GM21423 (cell line): ENCODE measurements around the gene SSRP1.
"Not testable (repeated sequence)": the region's sequence is repeated elsewhere in the genome, so short reads cannot be mapped to it uniquely, and the experiment has no call there.

Experiments used
- ATAC-seq: cut with Tn5 transposase; IDR thresholded peaks from one replicate; pipeline ENCODE4 v1.9.1; 2021; ENCODE audit warnings: mild to moderate bottlenecking, moderate library complexity; ENCODE audit not compliant: unreplicated experiment

SSRP1 gene

DNA sequence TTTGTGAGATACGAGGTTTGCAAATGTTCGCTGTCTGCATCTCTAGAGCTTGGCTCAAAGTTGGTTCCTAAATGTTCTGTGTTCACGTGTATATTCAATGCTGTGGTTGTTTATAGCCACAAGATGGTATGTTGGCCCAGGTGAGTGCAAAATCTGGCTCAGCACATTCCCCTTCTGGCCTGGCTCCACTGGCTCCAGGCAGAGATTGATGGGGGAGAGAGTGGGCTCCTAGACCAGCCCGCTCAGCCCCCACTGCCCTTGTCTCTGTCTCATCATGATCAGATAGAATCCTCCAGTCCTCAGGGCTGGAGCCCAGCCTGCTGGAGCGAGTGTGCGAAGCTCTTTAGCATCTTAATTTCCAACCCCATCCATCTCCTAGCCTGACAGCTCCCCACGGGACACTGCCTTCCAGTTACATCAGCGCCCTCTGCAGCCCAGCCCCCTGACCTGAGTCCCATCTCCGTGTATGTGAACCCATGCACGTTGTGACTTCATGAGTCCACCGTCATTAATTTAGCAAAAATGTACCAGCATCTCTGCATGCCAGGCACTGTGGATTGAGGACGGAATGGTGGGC is 4.4 kb upstream of the SSRP1 start:
- ATAC-seq: no peak

- no peak for ATAC-seq
These were observed 3.6 kb upstream of the SSRP1 start for GRCh38 chr11:57339328-57339727.

GRCh38 chr11:57338142-57338541 is 2.5 kb upstream of the SSRP1 start, which contains the start of gene P2RX3:
P2RX3 (plus strand) TSS chr11:57338352; CDS start chr11:57338551, 199 bp downstream.
- no peak for ATAC-seq

- ATAC-seq: not testable (repeated sequence)
These were observed 1.2 kb upstream of the SSRP1 start for GRCh38 chr11:57336856-57337255.

GRCh38 chr11:57336111-57336666 is 497 bp upstream of the SSRP1 start:
- ATAC-seq: no peak

GRCh38 chr11:57335023-57335342 is 709 bp downstream of the SSRP1 start:
- no peak for ATAC-seq

- ATAC-seq: no peak
These were observed 2.8 kb downstream of the SSRP1 start for GRCh38 chr11:57332694-57333440.

DNA sequence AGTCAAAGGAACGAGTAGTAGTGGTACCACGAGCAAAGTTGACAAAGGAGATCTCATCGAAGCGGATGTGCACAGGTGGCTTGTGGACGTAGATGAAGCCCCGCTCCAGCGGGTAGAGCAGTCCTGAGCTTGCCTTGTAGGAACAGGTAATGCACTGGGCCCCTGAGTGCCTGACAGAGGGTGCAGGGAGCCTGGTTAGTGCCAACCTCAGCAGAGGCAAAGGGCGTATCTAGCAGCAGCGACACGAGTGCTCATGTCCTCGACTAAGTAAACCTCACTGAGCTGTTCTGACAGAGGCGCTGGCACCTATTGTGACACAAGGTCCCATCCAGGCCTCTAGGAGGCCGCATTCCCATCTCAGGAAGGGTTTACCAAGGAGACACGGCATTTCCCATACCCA is 4.0 kb downstream of the SSRP1 start:
- ATAC-seq: no peak

- ATAC-seq: no peak
These were observed 5.7 kb downstream of the SSRP1 start for GRCh38 chr11:57330029-57330428.

DNA sequence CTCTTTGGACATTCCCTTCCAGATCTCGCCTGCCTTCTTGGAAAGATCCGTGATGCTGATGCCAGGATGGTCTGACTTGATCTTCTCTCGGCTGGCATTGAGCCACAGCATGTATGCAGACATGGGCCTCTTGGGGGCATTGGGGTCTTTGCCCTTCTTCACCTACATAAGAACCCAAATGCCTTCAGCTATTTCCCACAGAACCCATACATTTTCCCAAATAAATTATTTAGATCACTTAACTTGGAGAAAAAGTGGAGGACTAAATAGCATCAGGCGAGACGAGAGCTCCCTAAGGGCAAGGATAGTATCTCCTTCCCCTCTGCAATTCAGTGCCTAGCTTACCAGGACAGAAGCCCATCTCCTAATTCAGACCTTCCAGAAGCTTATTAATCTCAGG is 8.0 kb downstream of the SSRP1 start:
- ATAC-seq: no peak

DNA sequence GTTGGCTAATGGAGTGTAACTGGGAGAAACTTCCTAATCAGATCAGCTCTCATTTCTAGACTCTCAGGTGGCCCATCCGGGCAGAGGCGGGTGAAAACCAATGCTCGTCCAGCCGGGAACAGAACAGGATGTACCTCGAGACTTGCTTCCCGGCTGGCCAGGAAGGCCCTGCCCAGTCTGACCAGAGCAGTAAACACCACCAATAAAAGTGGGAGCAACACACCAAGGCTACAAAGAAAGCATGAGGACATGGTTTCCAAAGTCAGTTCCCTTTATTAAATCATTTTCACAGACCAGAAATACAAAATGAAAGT is 10.0 kb downstream of the SSRP1 start:
- ATAC-seq: no peak

- ATAC-seq: peak; percentile 87
These were observed 10.6 kb downstream of the SSRP1 start, which contains the start of gene TNKS1BP1 for GRCh38 chr11:57324886-57325734. TNKS1BP1 (minus strand) TSS chr11:57324952; CDS start chr11:57321885, 3,067 bp downstream.

DNA sequence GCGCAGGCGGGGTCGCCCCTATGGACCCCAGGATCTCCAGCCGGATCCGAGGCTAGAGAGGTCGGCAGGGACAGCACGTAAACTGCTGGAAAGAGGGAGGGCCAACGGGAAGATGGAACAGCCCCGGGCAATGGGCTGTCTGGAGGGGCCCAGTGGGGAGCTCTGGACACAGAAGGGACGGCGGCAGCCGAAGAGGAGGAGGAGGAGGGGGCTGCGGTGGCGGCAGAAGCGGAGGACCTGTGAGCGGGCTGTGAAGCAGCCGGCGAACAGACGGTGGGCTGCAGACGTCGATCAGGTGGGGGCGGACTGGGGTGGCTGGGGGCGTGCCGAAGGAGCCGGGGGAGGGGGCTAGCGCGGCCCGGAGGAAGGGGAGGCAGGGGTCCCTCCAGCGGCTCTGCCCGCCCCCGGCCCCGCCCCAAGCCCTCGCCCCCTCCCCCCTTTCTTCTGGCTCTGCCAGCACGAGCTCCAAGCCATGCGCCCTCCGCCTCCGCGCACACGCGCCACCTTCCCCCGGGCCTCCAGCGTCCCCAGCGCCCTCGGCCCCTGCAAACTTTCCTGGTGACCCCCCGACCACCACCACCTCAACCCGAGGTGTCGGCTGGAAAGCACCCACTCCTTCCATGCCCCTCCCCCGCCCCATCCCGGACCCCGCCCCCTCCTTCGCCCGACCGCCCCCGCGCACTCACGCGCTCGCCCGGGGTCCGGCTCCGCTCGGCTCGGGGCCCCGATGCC is 11.4 kb downstream of the SSRP1 start:
- no peak for ATAC-seq

DNA sequence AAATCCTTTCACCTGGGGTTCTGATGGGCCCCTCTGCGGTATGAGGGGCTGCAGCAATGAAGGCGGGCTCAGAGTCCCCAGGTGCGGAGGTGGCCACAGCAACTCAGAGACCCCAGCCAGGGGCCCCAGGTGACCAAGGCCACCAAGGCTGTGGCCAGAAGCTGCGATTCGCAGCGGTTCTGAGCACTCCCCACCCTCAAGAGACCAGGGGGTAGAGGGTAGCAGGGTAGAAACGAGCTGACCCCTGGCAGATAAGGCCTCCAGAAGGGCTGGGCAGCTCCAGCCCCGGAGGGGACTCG is 11.9 kb downstream of the SSRP1 start:
- no peak for ATAC-seq

DNA sequence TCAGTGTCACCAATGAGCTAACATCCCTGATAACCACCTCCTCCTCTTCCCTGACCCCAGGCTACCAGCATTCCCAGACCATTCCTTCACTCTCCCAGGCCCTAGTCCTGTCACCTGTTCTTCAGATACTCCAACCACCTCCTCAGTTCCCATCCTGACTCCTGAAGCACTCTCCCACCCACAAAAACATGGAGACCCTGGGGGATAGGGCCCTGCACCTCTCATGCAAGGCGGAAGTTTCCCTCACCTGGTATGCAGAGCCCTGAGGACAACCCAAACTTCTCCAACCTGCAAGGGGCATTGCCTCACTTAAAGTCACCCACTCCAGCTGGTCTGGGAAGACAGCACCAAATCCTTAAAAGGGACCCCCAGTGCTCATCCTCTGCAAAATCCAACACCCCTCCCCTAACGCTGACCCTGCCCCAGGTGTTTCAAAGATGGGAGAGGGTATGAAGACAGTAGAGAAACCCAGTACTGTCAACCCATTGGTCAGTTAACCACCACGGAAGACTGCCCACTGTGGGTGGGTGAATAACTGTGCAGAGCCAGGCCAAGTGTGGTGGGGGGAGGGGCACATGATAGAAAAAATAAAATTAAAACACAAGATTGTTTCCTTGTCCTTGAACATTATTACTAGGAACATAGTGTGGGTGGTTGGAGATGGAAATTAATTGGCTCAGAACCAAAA is 12.4 kb downstream of the SSRP1 start:
- no peak for ATAC-seq

- no peak for ATAC-seq
These were observed 13.2 kb downstream of the SSRP1 start for GRCh38 chr11:57322256-57323166.

GRCh38 chr11:57321388-57322255 is 14.1 kb downstream of the SSRP1 start:
- no peak for ATAC-seq

- no peak for ATAC-seq
These were observed 14.8 kb downstream of the SSRP1 start for GRCh38 chr11:57320719-57321387.
